HepG2 (cell line): Measurements from ENCODE around the gene EHD4. TPM values are rescaled to one million over a fixed set of nuclear protein-coding genes. Genes with fewer than 3 reads are reported as not detected.
A peak's percentile ranks its signal among the peaks of the same experiment; 100 is the strongest.

Experiments used
- CENPX ChIP-seq: sonication (generic); formaldehyde crosslinking; IDR thresholded peaks from 2 replicates; pipeline ENCODE4 v1.9.0; 2021; ENCODE audit warnings: mild to moderate bottlenecking, missing genetic modification reagents, moderate library complexity
- DZIP1 ChIP-seq: sonication (generic); formaldehyde crosslinking; IDR thresholded peaks from 2 replicates; pipeline ENCODE4 v1.5.0; 2020; ENCODE audit warnings: mild to moderate bottlenecking, missing genetic modification reagents
- ETV6 ChIP-seq: sonication (generic); formaldehyde crosslinking; conservative IDR thresholded peaks from 2 replicates; pipeline ENCODE4 v1.4.0; 2020; ENCODE audit warnings: missing genetic modification reagents
- IKZF4 ChIP-seq: sonication (generic); formaldehyde crosslinking; IDR thresholded peaks from 2 replicates; pipeline ENCODE4 v1.5.1; 2020; ENCODE audit warnings: borderline replicate concordance, mild to moderate bottlenecking, low read depth, missing genetic modification reagents; ENCODE audit errors: not compliant biosample characterization
- KAT8 ChIP-seq: IDR thresholded peaks from 2 replicates; pipeline ENCODE4 v1.6.1; 2016; ENCODE audit warnings: missing genetic modification reagents, missing compliant biosample characterization
- KLF16 ChIP-seq, 2 experiments: sonication (generic) in 1 of 2; formaldehyde crosslinking in 1 of 2; IDR thresholded peaks; 2 replicates each; pipeline versions ENCODE4 v1.6.1 to v1.8.0; 2016 to 2023; ENCODE audit warnings: missing genetic modification reagents in 2 of 2, missing compliant biosample characterization in 1 of 2
- MAFF ChIP-seq: IDR thresholded peaks from 2 replicates; pipeline ENCODE4 v1.6.1; 2011; ENCODE audit warnings: low read depth, low read length, improper control_type of control experiment
- NKX3-1 ChIP-seq: sonication (generic); formaldehyde crosslinking; IDR thresholded peaks from 2 replicates; pipeline ENCODE4 v1.5.0; 2020; ENCODE audit warnings: missing genetic modification reagents
- PHF20 ChIP-seq: sonication (generic); formaldehyde crosslinking; IDR thresholded peaks from 2 replicates; pipeline ENCODE4 v1.5.0; 2020; ENCODE audit warnings: mild to moderate bottlenecking, missing genetic modification reagents
- RELA ChIP-seq: sonication (generic); formaldehyde crosslinking; IDR thresholded peaks from 2 replicates; pipeline ENCODE4 v1.4.0; 2020; ENCODE audit warnings: missing genetic modification reagents
- RFX5 ChIP-seq: IDR thresholded peaks from 2 replicates; pipeline ENCODE4 v1.6.1; 2011; ENCODE audit warnings: low read depth, low read length, improper control_type of control experiment
- SALL1 ChIP-seq: sonication (generic); formaldehyde crosslinking; IDR thresholded peaks from 2 replicates; pipeline ENCODE4 v1.8.0; 2022; ENCODE audit warnings: mild to moderate bottlenecking, missing genetic modification reagents
- SMAD3 ChIP-seq: sonication (generic); formaldehyde crosslinking; IDR thresholded peaks from 2 replicates; pipeline ENCODE4 v1.4.0; 2020; ENCODE audit warnings: missing genetic modification reagents
- TBX3 ChIP-seq: fragments of 450-650 bp; IDR thresholded peaks from 2 replicates; pipeline ENCODE4 v1.6.1; 2017; ENCODE audit warnings: antibody characterized with exemption, mild to moderate bottlenecking, inconsistent platforms, borderline replicate concordance
- TEAD3 ChIP-seq: optimal IDR thresholded peaks from 2 replicates; pipeline ENCODE3; 2016; ENCODE audit warnings: borderline replicate concordance
- ZIK1 ChIP-seq: sonication (generic); formaldehyde crosslinking; IDR thresholded peaks from 2 replicates; pipeline ENCODE4 v1.5.0; 2020; ENCODE audit warnings: mild to moderate bottlenecking, low read depth, missing genetic modification reagents, borderline replicate concordance
- ZNF138 ChIP-seq: sonication (generic); formaldehyde crosslinking; IDR thresholded peaks from 2 replicates; pipeline ENCODE4 v1.5.0; 2020; ENCODE audit warnings: mild to moderate bottlenecking, low read depth, missing genetic modification reagents
- ZNF572 ChIP-seq: sonication (generic); formaldehyde crosslinking; IDR thresholded peaks from 2 replicates; pipeline ENCODE4 v1.5.1; 2020; ENCODE audit warnings: mild to moderate bottlenecking, missing genetic modification reagents
- ZNF678 ChIP-seq: sonication (generic); formaldehyde crosslinking; IDR thresholded peaks from 2 replicates; pipeline ENCODE4 v1.4.0; 2020; ENCODE audit warnings: mild to moderate bottlenecking, missing genetic modification reagents
- ZNF878 ChIP-seq: sonication (generic); formaldehyde crosslinking; IDR thresholded peaks from 2 replicates; pipeline ENCODE4 v1.8.1; 2023; ENCODE audit warnings: mild to moderate bottlenecking, missing genetic modification reagents, moderate library complexity
- polyA plus RNA-seq, 8 experiments: library from polyadenylated mRNA; depleted of rRNA in 3 of 8; stranded (reverse) in 7 of 8; unstranded in 1 of 8; fragments of >200 nt; fragmentation: Illumina TruSeq in 4 of 8; extraction: Trizol in 4 of 8; gene quantifications; 2 replicates each; pipeline versions ENCODE4 v1.2.1 to v1.2.3, GENCODE V29; 2011 to 2016; ENCODE audit warnings: low read depth in 4 of 8, missing spikeins in 1 of 8, mixed read lengths in 1 of 8; ENCODE audit not compliant: insufficient read depth in 1 of 8
- total RNA-seq, 5 experiments: library from RNA; depleted of rRNA; stranded (reverse); fragments of >200 nt; fragmentation: Illumina TruSeq; extraction: Trizol; gene quantifications; 2 replicates each; pipeline ENCODE4 v1.2.3, GENCODE V29; 2016; ENCODE audit warnings: low read depth in 1 of 5
- TF ChIP-seq, protein P1 (sequence below): sonication (generic); formaldehyde crosslinking; IDR thresholded peaks from 2 replicates; pipeline ENCODE4 v1.5.1; 2020; ENCODE audit warnings: missing genetic modification reagents, mild to moderate bottlenecking, borderline replicate concordance
- TF ChIP-seq, protein P2 (sequence below): sonication (generic); formaldehyde crosslinking; IDR thresholded peaks from 2 replicates; pipeline ENCODE4 v1.5.1; 2020; ENCODE audit warnings: mild to moderate bottlenecking, missing genetic modification reagents, moderate library complexity
- TF ChIP-seq, protein P3 (sequence below): sonication (generic); formaldehyde crosslinking; IDR thresholded peaks from 2 replicates; pipeline ENCODE4 v1.8.1; 2023; ENCODE audit warnings: missing genetic modification reagents, inconsistent platforms, borderline replicate concordance

EHD4 gene
- total and polyA plus RNA-seq, 2 of the 13 experiments (the other 11 are each of a cell fraction or from before 2014, with no cell fraction given): 3.1 to 4.8 TPM

DNA sequence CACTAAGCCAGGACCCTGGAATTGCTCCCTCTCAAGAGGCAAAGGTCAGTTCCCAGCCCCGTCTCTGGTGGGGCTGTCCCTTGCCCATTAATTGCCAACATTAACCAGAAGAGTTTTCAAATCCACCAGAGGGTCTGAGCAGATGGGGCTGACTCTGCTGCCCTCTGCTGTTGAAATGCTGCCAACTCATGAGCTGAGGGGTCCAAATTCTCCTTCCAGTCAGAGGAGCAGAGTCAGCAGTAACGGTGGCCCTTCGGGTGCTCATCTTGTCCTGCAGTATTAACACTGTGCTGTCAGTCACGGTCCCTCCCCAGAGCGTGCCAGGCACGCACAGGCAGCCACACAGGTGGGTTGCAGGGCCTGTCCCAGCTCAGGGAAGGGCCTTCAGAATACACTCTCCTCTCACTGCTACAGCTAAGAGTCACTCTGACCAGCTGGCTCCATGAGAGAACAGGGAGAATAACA, 67.8 kb downstream of the EHD4 start (continued):
- TF ChIP-seq ZIK1 (CRISPR knock-in tag): peak; percentile 35; the same call in 1 of the 2 replicates
- no peak for TF ChIP-seq TBX3
- TF ChIP-seq, protein P1, sequence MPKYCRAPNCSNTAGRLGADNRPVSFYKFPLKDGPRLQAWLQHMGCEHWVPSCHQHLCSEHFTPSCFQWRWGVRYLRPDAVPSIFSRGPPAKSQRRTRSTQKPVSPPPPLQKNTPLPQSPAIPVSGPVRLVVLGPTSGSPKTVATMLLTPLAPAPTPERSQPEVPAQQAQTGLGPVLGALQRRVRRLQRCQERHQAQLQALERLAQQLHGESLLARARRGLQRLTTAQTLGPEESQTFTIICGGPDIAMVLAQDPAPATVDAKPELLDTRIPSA (CRISPR knock-in tag): no peak
- TF ChIP-seq, protein P2, sequence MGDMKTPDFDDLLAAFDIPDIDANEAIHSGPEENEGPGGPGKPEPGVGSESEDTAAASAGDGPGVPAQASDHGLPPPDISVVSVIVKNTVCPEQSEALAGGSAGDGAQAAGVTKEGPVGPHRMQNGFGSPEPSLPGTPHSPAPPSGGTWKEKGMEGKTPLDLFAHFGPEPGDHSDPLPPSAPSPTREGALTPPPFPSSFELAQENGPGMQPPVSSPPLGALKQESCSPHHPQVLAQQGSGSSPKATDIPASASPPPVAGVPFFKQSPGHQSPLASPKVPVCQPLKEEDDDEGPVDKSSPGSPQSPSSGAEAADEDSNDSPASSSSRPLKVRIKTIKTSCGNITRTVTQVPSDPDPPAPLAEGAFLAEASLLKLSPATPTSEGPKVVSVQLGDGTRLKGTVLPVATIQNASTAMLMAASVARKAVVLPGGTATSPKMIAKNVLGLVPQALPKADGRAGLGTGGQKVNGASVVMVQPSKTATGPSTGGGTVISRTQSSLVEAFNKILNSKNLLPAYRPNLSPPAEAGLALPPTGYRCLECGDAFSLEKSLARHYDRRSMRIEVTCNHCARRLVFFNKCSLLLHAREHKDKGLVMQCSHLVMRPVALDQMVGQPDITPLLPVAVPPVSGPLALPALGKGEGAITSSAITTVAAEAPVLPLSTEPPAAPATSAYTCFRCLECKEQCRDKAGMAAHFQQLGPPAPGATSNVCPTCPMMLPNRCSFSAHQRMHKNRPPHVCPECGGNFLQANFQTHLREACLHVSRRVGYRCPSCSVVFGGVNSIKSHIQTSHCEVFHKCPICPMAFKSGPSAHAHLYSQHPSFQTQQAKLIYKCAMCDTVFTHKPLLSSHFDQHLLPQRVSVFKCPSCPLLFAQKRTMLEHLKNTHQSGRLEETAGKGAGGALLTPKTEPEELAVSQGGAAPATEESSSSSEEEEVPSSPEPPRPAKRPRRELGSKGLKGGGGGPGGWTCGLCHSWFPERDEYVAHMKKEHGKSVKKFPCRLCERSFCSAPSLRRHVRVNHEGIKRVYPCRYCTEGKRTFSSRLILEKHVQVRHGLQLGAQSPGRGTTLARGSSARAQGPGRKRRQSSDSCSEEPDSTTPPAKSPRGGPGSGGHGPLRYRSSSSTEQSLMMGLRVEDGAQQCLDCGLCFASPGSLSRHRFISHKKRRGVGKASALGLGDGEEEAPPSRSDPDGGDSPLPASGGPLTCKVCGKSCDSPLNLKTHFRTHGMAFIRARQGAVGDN (CRISPR knock-in tag): peak; percentile 18; the same call in 1 of the 2 replicates
- TF ChIP-seq RELA (CRISPR knock-in tag): no peak
- no peak for TF ChIP-seq ZNF138 (CRISPR knock-in tag)
- TF ChIP-seq ZNF572 (CRISPR knock-in tag): no peak
- TF ChIP-seq PHF20 (CRISPR knock-in tag): no peak
- no peak for TF ChIP-seq NKX3-1 (CRISPR knock-in tag)
- TF ChIP-seq ZNF878: no peak
- 0 out of 2 replicates have a peak, but pooled peaks have one; percentile 27 for TF ChIP-seq SMAD3 (CRISPR knock-in tag)
- TF ChIP-seq DZIP1 (CRISPR knock-in tag): no peak
- TF ChIP-seq ETV6 (CRISPR knock-in tag): no peak
- TF ChIP-seq CENPX (CRISPR knock-in tag): no peak
- no peak for TF ChIP-seq KAT8 (CRISPR knock-in tag)
- TF ChIP-seq, protein P3, sequence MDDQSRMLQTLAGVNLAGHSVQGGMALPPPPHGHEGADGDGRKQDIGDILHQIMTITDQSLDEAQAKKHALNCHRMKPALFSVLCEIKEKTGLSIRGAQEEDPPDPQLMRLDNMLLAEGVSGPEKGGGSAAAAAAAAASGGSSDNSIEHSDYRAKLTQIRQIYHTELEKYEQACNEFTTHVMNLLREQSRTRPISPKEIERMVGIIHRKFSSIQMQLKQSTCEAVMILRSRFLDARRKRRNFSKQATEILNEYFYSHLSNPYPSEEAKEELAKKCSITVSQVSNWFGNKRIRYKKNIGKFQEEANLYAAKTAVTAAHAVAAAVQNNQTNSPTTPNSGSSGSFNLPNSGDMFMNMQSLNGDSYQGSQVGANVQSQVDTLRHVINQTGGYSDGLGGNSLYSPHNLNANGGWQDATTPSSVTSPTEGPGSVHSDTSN (CRISPR knock-in tag): no peak
- TF ChIP-seq KLF16 (CRISPR knock-in tag; IDR thresholded peaks at IDR 0.05): no peak
- TF ChIP-seq RFX5: no peak
- TF ChIP-seq ZNF678 (CRISPR knock-in tag): no peak
- peak; percentile 46 for TF ChIP-seq TEAD3 (CRISPR knock-in tag)
- TF ChIP-seq MAFF: peak; percentile 88
- TF ChIP-seq IKZF4 (CRISPR knock-in tag): no peak
- 0 out of 2 replicates have a peak, but pooled peaks have one; percentile 37 for TF ChIP-seq SALL1 (CRISPR knock-in tag)
